Measurements from ENCODE around the gene IL17RA. TPM values are rescaled to one million over a fixed set of nuclear protein-coding genes. Genes with fewer than 3 reads are reported as not detected.

The IL17RA gene
- total RNA-seq, 4 donors from 2014 or later = 23.7 to 48.4 (median 31.0) TPM

GRCh38 chr22:17120711-17121232, 36.0 kb downstream of the IL17RA start:
- ATAC-seq (ENCODE audit: low FRiP score) (no peak), DNase-seq (ENCODE audit: low spot score) (no peak)
- TF ChIP-seq CTCF (IDR thresholded peaks at IDR 0.05) = no peak

GRCh38 chr22:17121233-17122195, 36.7 kb downstream of the IL17RA start, which contains the start of gene TMEM121B:
TSS of gene TMEM121B (minus strand) at chr22:17121360. CDS start at chr22:17121127, 233 bp downstream.
- DNase-seq (ENCODE audit: low spot score) (peak; percentile 24), ATAC-seq (ENCODE audit: low FRiP score) (no peak)
- TF ChIP-seq CTCF (IDR thresholded peaks at IDR 0.05) = no peak

- no peak for ATAC-seq (ENCODE audit: low FRiP score)
These were observed 45.4 kb downstream of the IL17RA start for GRCh38 chr22:17130199-17130598.

GRCh38 chr22:17131686-17132085, 46.9 kb downstream of the IL17RA start:
- no peak for DNase-seq (ENCODE audit: low spot score)
- ATAC-seq (ENCODE audit: low FRiP score) = no peak

More at GRCh38 chr22:17130199-17130598, 45.4 kb downstream of the IL17RA start:
- DNase-seq (ENCODE audit: low spot score) = no peak
- TF ChIP-seq CTCF (IDR thresholded peaks at IDR 0.05) = no peak

GRCh38 chr22:17132112-17132511, 47.3 kb downstream of the IL17RA start:
- DNase-seq (ENCODE audit: low spot score) (no peak), ATAC-seq (ENCODE audit: low FRiP score) (no peak)
- no peak for TF ChIP-seq CTCF (IDR thresholded peaks at IDR 0.05)

More at GRCh38 chr22:17131686-17132085, 46.9 kb downstream of the IL17RA start:
- no peak for TF ChIP-seq CTCF (IDR thresholded peaks at IDR 0.05)

- DNase-seq (ENCODE audit: low spot score) (no peak), ATAC-seq (ENCODE audit: low FRiP score) (no peak)
- TF ChIP-seq CTCF (IDR thresholded peaks at IDR 0.05) = no peak
These were observed 48.3 kb downstream of the IL17RA start for GRCh38 chr22:17133137-17133536.
